ENCODE results near the gene DNM1L.

Gene DNM1L

DNA sequence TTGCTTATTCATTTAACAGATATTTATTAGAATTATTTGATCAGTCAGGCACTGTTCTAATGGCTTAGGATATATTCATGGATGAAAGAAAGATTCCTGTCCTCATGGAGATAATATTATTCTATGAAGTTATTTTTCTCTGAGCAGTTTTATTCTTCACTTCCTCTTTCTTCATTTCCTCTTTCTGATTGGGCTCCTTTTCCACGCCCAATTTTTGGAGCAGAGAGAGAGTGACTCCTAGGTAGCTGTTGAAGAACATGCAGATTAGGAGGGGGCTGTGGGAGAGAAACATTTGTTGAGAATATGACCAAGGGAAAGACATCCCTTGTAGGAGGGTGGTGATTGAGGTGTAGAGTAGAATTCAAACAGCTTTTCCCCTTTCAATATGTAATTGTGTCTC is 82.6 kb downstream of the DNM1L start:
- no peak for DNase-seq

DNA sequence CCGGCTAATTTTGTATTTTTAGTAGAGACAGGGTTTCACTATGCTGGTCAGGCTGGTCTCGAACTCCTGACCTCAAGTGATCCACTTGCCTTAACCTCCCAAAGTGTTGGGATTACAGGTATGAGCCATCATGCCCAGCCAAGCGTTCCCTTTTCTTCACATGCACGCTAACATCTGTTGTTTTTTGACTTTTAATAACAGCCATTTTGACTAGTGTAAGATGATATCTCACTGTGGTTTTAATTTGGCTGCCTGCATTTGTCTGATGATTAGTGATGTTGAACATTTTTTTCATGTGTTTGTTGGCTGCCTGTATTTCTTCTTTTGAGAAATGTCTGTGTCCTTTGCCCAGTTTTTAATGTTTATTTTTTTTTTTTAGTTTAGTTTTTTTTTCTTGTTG is 86.8 kb downstream of the DNM1L start:
- no peak for DNase-seq

DNA sequence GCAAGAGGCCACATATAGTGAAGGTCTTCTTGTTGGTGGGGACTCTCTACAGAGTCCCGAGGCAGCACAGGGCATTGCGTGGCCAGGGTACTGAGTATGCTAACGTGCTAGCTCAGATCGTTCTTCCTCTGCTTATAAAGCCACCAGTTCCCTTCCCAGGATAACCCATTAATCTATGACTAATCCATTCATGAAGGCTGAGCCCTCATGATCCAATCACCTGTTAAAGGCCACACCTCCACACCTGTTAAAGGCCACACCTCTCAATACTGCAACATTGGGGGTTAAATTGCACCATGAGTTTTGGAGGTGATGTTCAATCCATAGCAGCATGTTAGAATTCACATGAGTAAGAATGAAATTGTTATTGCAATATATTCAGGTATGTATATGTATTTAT is 89.4 kb downstream of the DNM1L start:
- no peak for DNase-seq

DNA sequence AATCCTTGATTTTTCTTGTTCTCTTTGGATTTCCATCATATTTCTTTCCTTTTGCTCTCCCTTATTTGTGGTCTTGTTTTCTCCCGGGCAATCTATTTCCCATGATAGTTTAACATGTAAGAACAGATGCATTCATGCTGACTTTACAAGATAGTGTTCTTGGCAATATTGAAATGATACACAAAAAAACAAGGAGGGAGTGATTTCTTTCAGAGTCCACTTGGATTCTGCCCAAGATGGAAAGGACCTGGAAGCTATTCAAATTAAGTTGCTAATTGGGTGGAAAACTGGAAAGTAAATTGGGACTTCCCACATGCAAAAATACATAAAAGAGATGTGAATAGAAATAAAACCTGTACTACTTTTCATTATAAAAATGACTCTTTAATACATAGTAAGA is 91.0 kb downstream of the DNM1L start:
- no peak for DNase-seq

DNA sequence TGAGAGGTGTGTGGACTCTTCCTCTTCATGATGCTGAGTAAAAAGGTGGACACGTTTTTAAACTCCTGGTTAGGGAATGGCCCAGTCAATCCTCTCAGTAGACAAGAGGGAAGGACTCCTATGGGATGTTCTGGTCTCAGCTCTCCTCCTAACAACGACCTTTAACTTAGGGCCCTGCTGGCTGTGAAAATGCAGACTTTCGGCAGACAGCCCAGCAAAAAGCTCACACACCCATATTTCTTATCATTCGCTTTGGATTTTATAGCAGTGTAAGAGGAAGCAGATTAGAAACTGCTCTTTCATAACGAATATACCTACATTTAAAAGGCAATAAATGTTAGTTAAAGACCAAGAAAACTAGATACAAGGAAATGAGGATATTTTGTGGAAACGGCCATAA is 94.6 kb downstream of the DNM1L start:
- DNase-seq: no peak

DNA sequence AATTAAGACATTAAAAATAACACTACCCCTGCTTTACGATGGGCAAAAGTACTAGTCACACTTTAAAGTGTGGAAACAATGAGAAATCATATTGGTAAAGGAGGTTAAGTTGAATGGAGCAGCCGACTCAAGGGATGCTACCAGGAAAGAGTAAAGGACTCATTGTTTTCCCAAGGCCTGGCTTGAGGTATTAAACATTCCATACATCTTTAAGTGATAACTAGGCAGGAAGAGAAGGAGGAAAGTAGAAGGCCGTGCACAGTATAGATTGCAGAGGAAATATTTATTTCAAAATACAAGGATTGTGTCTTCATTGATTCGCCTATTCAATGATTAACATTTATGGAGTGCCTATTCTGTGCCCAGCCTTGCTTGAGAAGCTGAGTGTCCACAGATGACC is 97.2 kb downstream of the DNM1L start:
- DNase-seq: no peak

DNA sequence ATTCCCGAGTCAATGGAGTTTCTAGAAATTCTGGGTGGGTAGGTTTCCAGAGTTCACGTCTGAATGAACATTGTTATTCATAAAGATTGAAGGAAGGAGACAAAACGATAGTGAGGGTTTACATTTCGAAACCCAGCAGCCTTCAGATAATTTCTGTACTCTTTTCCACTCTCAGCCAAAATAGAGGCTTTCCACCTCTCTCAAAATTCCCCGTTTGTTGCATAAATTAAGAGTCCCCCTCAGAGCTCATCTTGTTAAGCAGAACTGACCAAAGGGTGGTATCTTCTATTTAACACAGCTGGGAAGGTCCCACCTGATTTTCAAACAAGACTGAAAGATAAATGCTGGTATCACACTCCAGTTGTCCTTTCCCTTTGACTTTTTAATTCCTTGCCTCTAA is 98.1 kb downstream of the DNM1L start:
- DNase-seq: no peak

DNA sequence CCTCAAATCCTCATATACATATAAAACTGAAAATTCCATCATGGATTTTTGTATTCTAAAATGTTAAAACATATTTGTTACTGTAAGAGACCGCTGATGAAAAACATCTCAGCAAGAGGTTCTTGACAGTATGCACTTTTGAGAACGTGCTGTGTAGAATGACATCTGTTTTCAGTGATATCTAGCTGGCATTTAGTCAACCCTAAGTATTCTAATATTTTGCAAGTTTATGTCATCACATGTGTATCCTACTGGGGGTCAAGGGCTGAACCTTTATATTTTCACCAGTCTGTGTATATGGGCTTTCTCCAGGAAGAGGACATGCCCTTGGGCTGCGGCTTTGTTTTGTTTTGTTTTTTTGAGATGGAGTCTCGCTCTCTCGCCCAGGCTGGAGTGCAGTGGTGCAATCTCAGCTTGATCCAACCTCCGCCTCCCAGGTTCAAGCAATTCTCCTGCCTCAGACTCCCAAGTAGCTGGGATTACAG is 98.6 kb downstream of the DNM1L start:
- DNase-seq: no peak

DNA sequence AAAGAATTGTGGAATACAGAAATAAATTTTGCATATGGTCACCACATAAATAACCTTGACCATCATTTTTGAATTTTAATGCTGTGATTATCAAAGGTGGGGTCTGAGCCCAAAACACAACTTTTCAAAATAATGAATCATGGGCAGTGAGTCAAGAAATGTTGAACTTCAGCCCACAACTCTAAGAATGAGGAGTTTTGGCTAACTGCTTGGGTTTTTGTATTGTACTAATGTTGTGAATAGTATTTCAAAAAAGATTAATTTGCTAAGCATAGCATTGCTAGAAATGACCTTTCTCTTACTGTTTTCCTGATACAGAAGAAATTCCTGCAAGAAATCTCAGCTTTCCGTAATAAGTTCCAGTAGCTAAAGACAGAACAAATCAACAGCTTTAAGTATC is 101.0 kb downstream of the DNM1L start:
- DNase-seq: no peak

DNA sequence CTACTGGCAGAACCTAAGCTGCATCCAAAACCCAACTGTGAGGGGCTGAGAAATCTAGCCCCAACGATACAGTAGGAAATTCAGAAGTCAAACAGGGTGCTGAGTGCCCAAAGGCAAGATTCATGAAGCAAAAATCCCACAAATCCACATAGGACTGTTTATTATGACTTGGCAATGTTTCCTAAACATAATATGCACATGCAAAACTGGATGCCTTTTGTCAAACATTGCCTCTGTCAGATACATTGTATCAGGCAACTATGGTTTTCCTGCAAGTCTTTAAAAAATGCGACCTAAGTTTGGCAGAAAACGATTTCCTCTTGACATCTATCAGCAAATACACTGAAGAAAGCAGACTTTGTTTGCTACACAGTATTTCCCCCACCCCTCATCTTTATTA is 103.9 kb downstream of the DNM1L start:
- no peak for DNase-seq

DNA sequence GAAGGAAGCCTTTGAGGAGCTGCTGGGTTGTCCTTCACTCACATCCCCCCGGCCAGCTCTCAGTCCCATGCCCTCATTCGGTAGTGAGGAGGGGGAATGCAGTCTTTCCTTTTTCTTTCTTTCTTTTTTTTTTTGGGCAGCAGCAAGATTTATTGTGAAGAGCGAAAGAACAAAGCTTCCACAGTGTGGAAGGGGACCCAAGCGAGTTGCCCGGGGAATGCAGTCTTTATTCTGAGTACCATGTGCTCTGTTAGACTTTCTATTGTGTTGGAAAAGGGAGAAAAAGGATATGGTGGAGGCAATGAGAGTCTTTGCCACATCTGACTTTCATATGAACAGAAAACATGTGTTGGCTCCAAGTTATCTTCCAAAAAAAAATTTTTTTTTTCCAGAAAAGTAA is 106.5 kb downstream of the DNM1L start:
- DNase-seq: no peak

DNA sequence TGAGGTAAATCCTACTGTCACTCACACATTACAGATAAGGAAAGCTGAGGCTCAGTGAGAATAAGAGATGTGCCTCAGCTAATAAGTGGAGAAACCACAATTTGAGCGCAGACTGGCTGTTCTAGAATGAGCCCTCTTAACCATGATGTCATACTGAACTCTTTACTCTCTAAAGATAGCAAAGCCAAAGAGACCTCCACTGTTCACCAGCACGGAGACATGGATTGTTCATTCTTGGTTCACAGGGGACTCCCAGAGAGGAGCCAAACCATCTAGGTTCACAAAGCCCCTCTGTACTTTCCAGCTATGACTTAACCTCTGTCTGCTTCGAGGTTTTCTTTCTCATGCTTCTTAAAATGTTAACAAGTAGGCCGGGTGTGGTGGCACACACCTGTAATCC is 109.3 kb downstream of the DNM1L start:
- no peak for DNase-seq

DNA sequence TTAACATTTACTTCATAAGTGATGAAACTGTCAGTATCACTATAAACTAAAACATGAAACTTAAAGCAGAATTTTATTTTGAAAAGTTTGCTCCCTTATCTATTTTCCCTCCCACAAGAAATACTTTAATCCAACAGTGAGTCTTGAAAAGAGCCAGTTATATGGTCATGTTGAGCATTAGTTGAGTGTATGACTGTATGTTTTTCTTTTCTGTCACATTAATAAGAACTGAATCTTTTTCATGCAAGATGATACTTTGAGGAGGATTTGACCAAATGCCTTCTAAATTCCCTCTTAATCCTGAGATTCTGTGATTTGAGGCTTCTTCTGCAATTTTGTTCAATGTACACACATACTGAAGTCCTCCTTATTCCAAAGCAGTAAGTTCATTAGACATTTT is 110.3 kb downstream of the DNM1L start:
- DNase-seq: no peak

DNA sequence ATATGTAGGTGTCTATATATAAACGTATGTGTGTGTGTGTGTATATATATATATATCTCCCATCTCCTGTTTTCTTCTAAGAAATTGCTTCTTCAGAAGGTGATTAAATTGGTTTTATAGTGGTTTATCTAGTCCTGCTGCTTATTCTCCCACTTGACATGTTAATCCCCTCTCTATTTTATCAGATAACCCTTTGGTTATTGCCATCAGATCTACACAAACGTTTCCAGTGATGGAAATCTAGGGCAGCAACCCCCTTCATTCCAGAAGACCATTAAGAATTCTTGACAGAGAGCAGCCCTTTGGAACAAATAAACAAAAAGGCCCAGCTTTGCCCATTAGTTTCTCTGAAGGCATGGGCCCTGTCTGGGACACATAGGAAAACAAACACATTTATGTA is 110.8 kb downstream of the DNM1L start:
- DNase-seq: no peak

DNA sequence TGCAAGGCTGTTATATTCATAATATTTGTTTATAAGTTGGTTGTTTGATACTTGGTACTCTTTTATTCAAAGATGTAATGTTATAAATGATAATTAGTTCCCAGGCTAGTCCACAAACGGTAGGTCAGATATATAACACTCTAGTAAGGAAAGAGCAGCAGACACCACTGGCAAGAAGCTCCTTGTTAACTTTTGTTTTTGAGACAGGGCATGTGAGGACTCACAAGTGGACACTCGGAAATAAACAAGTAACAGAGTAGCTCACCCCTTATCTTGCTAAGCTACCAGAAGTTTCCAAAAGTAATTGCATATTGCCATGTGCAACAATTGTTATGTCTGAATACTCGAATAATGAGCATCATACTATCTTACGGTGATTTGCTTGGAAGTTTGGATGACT is 115.2 kb downstream of the DNM1L start:
- DNase-seq: no peak

All from NCI-H187 (cell line).